AG10803 (cell line): ENCODE results near the gene SFN.
"Not testable (repeated sequence)": the region's sequence is repeated elsewhere in the genome, so short reads cannot be mapped to it uniquely, and the experiment has no call there.

Source experiments
- DNase-seq: peaks from one replicate; pipeline ENCODE4 v3.0.0; 2010; ENCODE audit warnings: low read depth
- H3K4me3 ChIP-seq: 2 replicates; pipeline ENCODE4 v1.5.1; 2011; ENCODE audit warnings: mild to moderate bottlenecking, low read length, control low read depth
- CTCF ChIP-seq: conservative IDR thresholded peaks from 2 replicates; pipeline ENCODE4 v1.5.1; 2011; ENCODE audit warnings: mild to moderate bottlenecking, low read length, control low read depth, inconsistent platforms

SFN gene

GRCh38 chr1:26831546-26832248 lies 31.3 kb upstream of the SFN start:
- TF ChIP-seq CTCF = no peak
- H3K4me3 ChIP-seq = no peak overlapping the region
- peak; percentile 22 for DNase-seq

DNA sequence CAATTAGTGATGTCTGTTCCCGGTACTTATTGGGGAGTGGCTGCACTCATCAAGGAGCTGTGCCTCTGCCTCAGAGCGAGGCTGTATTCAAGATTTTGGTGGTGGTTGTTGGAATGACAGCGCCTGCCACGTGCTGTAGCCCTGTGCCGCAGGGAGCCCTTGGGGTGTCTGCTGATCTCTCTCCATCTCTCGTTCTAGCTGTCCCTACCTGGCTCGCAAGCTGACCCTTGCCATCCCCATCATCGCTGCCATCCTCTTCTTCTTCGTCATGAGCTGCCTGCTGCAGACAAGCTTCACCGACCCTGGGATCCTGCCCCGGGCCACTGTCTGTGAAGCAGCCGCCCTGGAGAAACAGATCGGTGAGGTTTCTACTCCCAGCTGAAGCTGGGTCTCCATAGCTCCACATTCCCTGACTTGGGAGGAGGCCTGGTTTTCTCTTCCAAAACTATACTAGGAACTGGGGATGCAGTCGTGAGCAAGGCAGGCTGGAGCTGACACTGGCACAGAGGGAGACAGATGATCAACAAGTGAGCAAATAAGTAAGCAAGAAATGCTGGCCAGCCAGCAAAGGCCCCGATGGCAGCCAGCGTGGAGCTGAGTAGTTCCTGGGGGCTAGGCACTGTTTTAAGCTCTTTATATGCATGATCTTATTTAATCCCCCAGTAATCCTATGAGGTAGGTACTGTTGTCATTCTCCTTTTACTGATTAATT lies 30.5 kb upstream of the SFN start:
- TF ChIP-seq CTCF = no peak
- H3K4me3 ChIP-seq = no peak overlapping the region
- DNase-seq = no peak

GRCh38 chr1:26833432-26834405 lies 29.2 kb upstream of the SFN start:
- no peak for TF ChIP-seq CTCF
- DNase-seq = no peak
- H3K4me3 ChIP-seq = no peak overlapping the region

DNA sequence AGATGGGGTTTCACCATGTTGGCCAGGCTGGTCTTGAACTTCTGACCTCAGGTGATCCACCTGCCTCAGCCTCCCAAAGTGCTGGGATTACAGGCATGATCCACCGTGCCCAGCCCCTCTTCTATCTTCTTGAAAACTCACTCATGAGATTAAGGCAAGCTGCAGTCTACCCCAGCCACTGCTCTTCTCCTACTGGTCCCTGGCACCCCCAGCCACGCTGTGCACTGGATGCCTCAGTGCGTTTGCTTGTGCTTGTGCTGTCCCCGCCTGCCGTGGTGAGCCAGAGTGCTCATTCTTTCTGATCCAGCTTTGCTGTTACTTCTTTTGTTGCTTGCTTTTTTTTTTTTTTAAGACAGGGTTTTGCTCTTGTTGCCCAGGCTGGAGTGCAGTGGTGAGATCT lies 25.3 kb upstream of the SFN start:
- not testable (repeated sequence) for DNase-seq, H3K4me3 ChIP-seq

DNA sequence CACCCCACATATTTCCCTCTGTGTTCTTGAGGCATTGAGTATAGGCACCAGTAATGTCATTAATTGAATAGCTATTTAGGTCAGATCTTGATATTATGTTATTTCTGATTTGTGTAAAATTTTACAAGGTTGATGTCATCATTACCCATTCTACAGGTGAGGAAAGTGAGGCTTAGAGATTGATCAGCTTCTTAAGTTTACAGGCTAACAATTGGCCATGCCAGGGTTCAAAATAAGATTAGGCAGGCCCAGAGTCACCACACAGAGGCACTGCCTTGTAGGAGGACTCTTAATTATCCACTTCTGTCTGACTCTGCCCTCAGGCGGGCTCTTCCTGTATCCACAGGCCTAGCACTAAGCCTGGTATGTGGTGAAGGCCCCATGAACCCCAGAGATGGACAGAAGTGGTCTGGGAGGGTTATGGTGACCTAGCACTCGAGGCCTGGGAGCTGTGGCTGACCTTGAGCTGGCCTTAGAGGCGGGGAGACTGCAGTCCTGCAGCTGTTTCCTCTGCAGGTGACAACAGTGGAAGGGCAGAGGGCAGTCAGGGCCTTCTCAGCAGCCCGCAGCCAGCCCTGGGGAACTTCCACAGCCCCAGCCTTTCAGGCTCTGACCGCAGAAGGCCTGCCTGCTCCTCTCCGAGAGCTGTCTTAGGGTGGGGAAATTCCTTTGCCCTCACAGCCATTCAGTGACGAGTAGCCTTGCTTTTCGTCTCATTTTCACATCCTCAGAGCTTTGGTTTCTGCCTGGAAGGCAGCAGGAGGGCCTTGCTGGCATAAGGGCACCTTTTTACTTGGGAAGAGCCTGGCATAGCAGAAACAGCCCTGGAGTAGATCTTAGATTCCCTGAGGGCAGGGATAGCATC lies 24.2 kb upstream of the SFN start:
- DNase-seq = no peak
- H3K4me3 ChIP-seq = no peak overlapping the region
- TF ChIP-seq CTCF = no peak

GRCh38 chr1:26839339-26839722 lies 23.6 kb upstream of the SFN start:
- no peak for DNase-seq
- no peak for TF ChIP-seq CTCF

More at GRCh38 chr1:26839339-26839722, 23.6 kb upstream of the SFN start:
- no peak overlapping the region for H3K4me3 ChIP-seq
